VCaP (cell line): ENCODE measurements around the gene CYB5B.

Experiments used
- H3K27ac ChIP-seq: fragments of 450-650 bp; 2 replicates; pipeline ENCODE4 v1.5.1; 2017
- CTCF ChIP-seq: fragments of 450-650 bp; conservative IDR thresholded peaks from 2 replicates; pipeline ENCODE4 v1.5.1; 2017; ENCODE audit warnings: mild to moderate bottlenecking, moderate library complexity

Gene CYB5B

DNA sequence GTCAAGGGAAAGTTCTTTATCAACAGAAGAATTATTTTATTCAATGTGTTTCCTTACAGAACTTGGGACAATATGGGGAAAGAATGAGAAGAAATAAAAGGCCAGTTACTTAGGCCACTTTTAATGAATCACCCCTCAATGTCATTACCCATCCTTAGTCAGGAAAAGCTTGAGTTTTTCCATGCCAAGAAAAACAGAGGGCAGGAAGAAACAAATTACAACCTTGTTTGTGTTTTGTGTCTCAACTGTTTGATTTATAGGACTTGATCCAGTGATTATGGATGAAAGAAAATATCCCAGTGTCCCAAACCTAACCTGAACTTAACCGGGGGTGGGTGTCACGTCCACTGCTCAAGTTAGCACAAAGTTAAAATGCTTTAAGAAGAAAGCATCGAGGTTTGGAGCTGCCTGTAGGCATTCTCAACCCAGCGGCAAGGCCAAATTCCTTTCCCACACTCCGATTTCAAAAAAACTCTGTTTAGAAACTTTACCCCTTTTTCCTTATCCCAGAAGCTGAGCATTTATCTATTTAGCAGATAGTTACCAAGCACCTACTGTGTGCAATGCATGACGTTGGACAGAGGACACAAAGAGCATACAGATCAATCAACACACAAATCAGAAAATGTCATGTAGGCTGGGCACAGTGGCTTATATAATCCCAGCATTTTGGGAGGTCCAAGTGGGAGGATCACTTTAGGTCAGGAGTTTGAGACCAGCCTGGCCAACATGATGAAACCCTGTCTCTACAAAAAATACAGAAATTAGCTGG is 14.0 kb upstream of the CYB5B start:
- peak overlapping the region; percentile 53 for H3K27ac ChIP-seq
- no peak for TF ChIP-seq CTCF

DNA sequence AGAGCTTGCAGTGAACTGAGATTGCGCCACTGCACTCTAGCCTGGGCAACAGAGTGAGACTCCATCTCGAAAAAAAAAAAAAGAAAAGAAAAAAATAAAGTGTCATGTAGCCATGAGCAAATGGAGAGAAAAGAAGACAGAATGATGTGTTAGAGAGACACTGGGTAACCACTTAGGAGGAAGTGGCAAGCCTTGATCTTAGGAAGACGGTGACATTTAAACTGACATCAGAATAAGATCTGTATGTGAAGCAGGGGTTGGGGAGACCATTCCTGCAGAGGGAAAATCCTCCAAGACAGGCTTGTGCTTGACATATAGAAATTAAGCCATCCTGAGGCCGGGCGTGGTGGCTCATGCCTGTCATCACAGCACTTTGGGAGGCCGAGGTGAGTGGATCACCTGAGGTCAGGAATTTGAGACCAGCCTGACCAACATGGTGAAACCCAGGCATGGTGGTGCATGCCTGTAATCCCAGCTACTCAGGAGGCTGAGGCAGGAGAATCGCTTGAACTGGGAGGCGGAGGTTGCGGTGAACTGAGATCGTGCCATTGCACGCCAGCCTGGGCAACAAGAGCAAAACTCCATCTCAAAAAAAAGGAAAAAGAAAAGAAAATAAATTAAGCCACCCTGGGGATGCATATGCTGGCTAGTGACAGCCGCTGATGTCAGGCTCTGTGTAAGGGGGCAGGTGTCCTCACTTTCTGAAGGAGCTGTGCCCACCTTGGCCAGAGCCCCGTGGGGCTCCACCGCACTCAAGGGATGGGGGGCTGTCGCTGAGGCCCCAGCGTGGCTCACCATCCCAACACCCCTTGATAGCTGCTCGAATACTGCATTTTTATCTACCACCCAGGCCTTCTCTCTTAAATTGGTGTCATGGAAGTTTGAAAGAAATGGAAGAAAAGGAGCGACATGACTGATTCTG is 13.1 kb upstream of the CYB5B start:
- no peak for TF ChIP-seq CTCF
- H3K27ac ChIP-seq, result peak overlapping the region; percentile 53

DNA sequence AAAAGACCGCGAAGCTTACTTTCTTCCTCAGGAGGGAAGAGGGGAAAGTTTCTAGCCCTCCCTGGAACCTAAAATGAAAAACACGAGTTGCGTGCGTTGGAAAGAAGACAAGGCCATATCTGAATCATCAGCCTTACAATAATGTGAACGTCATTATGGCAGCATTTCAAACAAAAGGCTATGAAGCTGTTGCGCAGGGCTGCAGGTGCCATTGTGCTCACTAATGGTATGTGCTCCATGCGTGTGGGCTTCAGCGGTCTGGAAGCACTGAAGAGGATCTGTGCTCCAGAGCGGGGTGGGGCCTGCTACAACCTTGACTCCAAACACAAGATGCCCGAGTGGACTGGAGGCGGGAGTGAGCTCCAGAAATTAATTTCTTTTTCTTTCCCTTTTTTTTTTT is 12.1 kb upstream of the CYB5B start:
- TF ChIP-seq CTCF, result no peak
- H3K27ac ChIP-seq, result no peak overlapping the region

DNA sequence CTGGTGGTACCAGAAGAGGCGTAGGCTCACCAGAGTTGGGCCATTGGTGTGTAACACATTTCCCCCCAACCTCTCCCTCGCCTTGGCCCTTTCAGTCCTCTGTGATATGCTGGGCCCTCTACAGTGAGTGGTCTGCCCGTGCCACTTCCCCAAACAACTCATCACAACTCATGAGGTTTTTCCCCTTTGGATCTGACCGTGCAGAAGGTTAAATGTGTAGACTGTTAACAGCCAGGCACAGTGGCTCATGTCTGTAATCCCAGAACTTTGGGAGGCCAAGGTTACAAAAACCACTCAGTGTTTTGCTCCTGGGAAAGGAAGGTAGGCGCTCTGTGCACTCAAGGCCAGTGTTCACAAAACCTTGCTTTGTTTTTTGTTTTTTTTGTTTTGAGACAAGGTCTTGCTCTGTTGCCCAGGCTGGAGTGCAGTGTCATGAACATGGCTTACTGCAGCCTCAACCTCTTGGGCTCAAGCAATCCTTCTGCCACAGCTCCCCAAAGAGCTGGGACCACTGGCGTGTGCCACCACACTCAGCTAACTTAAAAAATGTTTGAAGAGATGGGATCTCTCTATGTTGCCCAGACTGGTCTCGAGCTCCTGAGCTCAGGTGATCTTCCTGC is 11.3 kb upstream of the CYB5B start:
- TF ChIP-seq CTCF, result no peak
- H3K27ac ChIP-seq, result no peak overlapping the region

- no peak for TF ChIP-seq CTCF
- peak overlapping the region; percentile 92 for H3K27ac ChIP-seq
Observed at GRCh38 chr16:69417520-69418199, 6.8 kb upstream of the CYB5B start.

- H3K27ac ChIP-seq, result peak overlapping the region; percentile 92
- TF ChIP-seq CTCF, result no peak
Observed at GRCh38 chr16:69419956-69420355, 4.5 kb upstream of the CYB5B start.

GRCh38 chr16:69423189-69423588 is 1.2 kb upstream of the CYB5B start:
- TF ChIP-seq CTCF, result no peak
- no peak overlapping the region for H3K27ac ChIP-seq
